HG03280 (cell line): ENCODE measurements around the gene ZNF302.
A peak's percentile ranks its signal among the peaks of the same experiment; 100 is the strongest.

Experiments
- ATAC-seq: cut with Tn5 transposase; IDR thresholded peaks from one replicate; pipeline ENCODE4 v1.9.1; 2021; ENCODE audit warnings: mild to moderate bottlenecking, moderate library complexity; ENCODE audit not compliant: unreplicated experiment

ZNF302 gene

DNA sequence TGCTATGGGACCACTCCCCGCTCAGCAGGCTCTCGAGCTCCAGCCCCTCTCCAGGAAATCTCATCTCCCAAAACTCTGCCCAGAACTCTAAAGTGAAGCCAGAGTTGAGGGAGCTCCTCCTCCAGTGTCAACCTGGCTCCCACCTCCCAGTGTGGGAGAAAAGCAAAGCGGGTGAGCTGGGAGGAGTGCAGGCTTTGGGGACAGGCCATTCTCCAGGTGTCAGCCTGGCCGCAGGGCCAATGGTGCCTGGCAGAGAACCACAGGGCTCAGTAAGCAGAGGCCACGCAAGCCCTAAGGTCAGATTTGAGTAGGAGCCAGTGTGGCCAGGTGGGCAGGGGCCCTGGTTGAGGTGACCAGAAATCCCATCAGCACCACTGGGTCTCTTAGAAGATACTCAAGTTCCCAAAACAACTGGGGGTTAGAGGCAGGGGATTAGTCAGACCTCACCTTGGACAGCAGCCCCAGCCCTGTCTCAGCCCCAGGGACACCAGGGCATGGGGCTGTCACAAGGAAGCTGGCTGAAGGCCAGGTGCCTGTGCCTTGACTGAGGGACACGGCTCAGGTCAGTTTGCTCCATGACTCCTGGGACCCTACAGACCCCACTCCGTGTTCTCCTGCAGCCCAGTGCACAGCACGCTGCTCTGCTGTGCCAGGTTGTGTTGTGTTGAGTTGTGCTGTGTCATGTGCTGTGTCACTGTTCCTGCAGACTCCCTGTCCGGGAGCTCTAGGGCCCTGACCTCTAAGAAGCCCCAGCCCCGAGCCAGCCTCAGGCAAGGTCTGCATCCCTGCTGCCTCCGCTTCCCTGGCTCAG, 53.7 kb downstream of the ZNF302 start:
- no peak for ATAC-seq

DNA sequence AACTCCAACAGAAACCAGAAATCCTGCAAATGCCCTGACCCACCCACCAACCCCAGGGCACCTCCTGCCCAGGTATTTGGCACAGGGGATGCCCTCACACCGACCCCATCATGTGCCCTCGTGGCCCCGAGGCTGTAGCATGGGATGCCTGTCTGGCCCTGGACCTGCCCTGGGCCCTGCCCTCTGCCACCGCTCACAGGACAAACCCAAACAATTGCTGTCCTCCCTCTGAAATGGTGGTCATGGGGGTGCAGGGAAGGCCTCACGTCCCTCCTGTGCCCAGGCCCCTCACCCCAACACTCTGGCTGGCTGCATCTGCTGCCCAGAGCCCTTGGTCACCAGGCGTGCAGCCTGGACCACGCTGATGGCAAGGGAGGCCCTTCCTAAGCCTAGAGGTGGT, 54.5 kb downstream of the ZNF302 start:
- no peak for ATAC-seq

DNA sequence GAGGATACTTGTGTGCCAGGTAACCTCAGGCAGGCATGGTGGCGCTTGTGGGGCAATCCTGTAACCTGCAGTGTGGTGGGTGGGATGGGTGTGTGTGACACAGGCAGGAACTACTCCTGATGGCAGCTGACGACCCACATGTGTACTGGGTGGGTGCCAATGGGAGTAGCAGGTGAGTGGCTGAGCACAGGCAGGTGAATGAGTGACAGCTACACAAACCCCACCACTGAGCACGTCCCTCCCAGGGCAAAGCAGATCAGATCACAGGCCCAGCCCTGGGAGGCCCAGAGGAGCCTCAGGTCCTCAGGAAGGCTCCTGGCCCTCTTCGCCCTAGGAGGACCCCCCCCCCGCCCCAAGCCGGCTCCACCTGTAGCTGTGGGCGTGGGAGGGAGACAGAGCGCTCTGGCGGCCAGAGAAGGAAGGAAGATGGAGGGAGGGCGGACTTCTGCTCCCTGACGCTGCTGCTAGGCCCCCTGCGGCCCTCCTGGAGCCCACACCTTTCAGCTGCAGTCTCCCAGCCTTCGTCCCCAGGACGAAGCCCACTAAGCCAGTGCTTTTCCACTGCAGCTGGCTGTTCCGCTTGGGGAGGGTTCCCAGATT, 55.2 kb downstream of the ZNF302 start:
- no peak for ATAC-seq

DNA sequence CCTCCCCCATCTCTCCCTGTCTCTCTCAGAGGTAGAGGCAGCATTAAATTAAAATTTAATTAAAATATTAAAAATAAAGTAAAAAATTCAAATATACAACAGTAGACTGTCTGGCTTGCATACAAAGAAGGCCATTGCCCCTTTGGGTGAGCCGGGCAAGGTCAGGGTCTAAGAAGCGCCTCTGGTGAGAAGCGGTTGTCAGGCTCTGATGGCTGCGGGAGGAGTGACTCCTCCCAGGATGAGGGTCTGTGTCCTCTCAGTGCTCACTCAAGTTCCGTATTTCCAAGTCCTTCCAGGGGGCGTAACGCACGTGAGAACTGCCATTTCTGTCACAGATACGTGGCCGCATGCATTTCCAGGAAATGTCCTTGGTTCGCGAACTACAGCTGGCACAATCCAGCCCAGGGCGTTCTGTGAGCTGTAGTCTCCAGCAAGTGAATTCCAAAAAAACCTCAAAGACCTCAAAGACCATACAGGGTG, 55.8 kb downstream of the ZNF302 start:
- peak; percentile 8 for ATAC-seq

DNA sequence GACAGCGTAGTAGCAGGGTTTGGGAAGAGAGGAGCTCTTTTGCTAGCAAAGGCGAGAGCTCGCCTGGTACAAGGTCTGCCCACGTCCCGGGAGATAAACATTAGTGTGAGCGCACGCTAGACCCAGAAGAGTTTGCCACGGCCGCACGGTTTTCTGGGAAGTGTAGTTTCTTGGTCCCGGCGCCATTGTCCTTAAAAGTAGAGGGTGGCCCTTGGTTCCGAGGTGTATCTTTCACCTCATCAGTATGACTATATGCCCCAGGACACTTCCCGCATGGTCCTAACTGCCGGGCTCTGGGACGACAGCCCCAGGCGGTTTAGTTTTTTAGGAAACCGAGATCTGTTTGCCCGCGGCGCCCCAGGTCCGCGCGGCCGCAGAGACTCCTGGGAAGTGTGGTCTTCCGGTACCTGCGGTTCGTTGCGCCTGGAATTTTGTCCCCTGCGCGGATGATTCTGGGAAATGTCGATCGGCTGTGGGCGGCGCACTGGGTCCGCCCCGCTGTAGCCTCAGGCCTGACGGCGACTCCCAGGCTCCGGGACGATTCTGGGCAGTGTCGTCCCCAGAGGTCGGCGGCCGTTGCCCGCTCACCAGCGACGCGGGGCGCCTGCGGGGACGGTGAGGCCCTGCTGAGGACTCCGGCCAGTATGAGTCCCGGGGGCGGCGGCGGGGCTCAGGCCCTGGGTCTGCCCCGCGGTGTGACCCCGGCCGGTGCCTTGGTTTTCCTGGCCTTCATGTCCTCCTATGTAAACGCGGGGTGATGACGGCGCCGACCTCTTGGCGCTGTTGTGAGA, 56.5 kb downstream of the ZNF302 start, which contains the start of gene ZNF181:
TSS of gene ZNF181 (plus strand) at position 498 of the 791 bp plus-strand sequence. CDS start 795 bp downstream, outside the sequence.
- ATAC-seq: peak; percentile 73

DNA sequence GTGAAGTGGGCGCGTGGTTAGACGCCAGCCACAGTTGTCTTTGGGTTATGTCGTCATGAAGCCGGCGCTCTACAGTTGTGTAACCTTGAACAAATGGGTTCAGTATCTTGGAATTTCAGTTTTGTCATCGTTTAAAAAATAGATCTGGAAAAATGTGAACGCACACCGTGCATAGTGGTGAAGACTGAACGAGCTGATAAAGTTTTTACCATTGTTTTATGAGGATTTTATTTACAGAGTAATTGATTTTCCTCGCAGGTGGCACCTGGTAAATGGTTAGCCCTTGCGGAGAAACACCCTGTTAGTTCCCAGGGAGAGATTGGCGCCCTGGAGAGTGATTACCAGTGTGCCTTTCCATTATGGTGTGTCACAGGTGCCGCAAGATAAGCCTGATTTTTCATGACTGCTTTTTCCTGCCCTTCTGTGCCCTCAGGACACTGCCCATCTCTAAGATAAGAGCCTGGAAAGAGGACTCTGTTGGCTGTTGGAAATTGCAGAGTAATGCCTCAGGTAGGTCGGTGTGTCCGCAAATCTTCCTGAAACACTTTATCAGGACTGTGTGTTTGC, 57.1 kb downstream of the ZNF302 start:
- ATAC-seq: no peak
